ENCODE results near the gene MAPK11. TPM values are rescaled to one million over a fixed set of nuclear protein-coding genes. Genes with fewer than 3 reads are reported as not detected.

The MAPK11 gene
- total and polyA plus RNA-seq, 10 of the 15 experiments (the other 5 are each of a cell fraction or from before 2014, with no cell fraction given): 0.05 to 12.8 (median 3.7) TPM

DNA sequence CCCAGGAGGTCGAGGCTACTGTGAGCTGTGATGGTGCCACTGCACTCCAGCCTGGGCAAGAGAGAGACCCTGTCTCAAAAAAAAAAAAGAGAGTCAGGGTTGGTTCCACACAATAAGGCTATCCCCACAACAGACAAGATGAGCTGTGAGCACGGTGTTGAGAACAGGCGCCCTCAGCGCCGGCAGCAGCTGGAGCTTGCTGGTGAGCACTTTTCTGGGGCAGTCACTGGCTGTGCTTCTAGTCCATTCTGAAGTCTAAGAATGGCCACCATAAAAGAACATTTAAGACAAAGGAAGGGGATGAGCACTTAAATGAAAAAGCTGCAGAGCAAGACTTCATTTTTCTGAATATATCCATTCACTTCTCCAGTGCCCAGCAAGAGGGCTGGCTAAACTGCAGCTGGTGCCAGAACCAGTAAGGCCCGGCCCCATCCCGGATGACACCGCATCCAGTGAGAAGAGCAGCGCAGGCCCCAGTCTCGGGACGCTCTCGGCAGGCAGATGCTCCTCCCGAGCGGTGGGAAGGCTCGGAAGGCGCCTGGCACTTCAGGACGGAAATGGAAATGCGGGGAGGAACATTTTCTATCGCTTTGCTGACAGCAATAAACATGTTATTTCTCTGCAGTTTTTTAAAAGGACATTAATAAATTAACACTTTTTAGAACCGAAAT lies 37.6 kb downstream of the MAPK11 start (continued):
- TF ChIP-seq, protein P1, sequence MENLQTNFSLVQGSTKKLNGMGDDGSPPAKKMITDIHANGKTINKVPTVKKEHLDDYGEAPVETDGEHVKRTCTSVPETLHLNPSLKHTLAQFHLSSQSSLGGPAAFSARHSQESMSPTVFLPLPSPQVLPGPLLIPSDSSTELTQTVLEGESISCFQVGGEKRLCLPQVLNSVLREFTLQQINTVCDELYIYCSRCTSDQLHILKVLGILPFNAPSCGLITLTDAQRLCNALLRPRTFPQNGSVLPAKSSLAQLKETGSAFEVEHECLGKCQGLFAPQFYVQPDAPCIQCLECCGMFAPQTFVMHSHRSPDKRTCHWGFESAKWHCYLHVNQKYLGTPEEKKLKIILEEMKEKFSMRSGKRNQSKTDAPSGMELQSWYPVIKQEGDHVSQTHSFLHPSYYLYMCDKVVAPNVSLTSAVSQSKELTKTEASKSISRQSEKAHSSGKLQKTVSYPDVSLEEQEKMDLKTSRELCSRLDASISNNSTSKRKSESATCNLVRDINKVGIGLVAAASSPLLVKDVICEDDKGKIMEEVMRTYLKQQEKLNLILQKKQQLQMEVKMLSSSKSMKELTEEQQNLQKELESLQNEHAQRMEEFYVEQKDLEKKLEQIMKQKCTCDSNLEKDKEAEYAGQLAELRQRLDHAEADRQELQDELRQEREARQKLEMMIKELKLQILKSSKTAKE (IDR thresholded peaks at IDR 0.05; ENCODE audit: low read depth, poor library complexity, severe bottlenecking): no peak
- TF ChIP-seq CEBPB (IDR thresholded peaks at IDR 0.05; ENCODE audit: borderline replicate concordance in 1 of 2, low read depth in 2 of 2, low read length in 2 of 2) (no peak), FOS (IDR thresholded peaks at IDR 0.05; ENCODE audit: borderline replicate concordance, extremely low read depth, insufficient read length) (no peak), HDGF (IDR thresholded peaks at IDR 0.05) (no peak), MTA2 (IDR thresholded peaks at IDR 0.05; ENCODE audit: low read depth) (no peak), JUND (IDR thresholded peaks at IDR 0.05; ENCODE audit: low read depth, low read length) (no peak), EZH2 (IDR thresholded peaks at IDR 0.05; ENCODE audit: borderline replicate concordance, control insufficient read depth, low read depth, low read length) (no peak), POLR2A (IDR thresholded peaks at IDR 0.05; ENCODE audit: low read depth, low read length) (no peak)
- TF ChIP-seq, protein P2, sequence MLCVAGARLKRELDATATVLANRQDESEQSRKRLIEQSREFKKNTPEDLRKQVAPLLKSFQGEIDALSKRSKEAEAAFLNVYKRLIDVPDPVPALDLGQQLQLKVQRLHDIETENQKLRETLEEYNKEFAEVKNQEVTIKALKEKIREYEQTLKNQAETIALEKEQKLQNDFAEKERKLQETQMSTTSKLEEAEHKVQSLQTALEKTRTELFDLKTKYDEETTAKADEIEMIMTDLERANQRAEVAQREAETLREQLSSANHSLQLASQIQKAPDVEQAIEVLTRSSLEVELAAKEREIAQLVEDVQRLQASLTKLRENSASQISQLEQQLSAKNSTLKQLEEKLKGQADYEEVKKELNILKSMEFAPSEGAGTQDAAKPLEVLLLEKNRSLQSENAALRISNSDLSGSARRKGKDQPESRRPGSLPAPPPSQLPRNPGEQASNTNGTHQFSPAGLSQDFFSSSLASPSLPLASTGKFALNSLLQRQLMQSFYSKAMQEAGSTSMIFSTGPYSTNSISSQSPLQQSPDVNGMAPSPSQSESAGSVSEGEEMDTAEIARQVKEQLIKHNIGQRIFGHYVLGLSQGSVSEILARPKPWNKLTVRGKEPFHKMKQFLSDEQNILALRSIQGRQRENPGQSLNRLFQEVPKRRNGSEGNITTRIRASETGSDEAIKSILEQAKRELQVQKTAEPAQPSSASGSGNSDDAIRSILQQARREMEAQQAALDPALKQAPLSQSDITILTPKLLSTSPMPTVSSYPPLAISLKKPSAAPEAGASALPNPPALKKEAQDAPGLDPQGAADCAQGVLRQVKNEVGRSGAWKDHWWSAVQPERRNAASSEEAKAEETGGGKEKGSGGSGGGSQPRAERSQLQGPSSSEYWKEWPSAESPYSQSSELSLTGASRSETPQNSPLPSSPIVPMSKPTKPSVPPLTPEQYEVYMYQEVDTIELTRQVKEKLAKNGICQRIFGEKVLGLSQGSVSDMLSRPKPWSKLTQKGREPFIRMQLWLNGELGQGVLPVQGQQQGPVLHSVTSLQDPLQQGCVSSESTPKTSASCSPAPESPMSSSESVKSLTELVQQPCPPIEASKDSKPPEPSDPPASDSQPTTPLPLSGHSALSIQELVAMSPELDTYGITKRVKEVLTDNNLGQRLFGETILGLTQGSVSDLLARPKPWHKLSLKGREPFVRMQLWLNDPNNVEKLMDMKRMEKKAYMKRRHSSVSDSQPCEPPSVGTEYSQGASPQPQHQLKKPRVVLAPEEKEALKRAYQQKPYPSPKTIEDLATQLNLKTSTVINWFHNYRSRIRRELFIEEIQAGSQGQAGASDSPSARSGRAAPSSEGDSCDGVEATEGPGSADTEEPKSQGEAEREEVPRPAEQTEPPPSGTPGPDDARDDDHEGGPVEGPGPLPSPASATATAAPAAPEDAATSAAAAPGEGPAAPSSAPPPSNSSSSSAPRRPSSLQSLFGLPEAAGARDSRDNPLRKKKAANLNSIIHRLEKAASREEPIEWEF (IDR thresholded peaks at IDR 0.05; ENCODE audit: insufficient replicate concordance, low read depth, low read length): no peak
- TF ChIP-seq, protein P3, sequence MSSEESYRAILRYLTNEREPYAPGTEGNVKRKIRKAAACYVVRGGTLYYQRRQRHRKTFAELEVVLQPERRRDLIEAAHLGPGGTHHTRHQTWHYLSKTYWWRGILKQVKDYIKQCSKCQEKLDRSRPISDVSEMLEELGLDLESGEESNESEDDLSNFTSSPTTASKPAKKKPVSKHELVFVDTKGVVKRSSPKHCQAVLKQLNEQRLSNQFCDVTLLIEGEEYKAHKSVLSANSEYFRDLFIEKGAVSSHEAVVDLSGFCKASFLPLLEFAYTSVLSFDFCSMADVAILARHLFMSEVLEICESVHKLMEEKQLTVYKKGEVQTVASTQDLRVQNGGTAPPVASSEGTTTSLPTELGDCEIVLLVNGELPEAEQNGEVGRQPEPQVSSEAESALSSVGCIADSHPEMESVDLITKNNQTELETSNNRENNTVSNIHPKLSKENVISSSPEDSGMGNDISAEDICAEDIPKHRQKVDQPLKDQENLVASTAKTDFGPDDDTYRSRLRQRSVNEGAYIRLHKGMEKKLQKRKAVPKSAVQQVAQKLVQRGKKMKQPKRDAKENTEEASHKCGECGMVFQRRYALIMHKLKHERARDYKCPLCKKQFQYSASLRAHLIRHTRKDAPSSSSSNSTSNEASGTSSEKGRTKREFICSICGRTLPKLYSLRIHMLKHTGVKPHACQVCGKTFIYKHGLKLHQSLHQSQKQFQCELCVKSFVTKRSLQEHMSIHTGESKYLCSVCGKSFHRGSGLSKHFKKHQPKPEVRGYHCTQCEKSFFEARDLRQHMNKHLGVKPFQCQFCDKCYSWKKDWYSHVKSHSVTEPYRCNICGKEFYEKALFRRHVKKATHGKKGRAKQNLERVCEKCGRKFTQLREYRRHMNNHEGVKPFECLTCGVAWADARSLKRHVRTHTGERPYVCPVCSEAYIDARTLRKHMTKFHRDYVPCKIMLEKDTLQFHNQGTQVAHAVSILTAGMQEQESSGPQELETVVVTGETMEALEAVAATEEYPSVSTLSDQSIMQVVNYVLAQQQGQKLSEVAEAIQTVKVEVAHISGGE (CRISPR knock-in tag; IDR thresholded peaks at IDR 0.05): no peak

Measured in GM12878 (cell line).